Activated CD8-positive, alpha-beta memory T cell treated with anti-CD3 and anti-CD28 coated beads for 36 hours (primary cell): ENCODE results near the gene COX7B. TPM values are rescaled to one million over a fixed set of nuclear protein-coding genes. Genes with fewer than 3 reads are reported as not detected.
"Not testable (repeated sequence)": the region's sequence is repeated elsewhere in the genome, so short reads cannot be mapped to it uniquely, and the experiment has no call there.

ENCODE experiments used
- CTCF ChIA-PET: fragments of 350-600 bp; sonication (Branson Sonifier 250); formaldehyde crosslinking; loops from one replicate; lab custom pipeline; 2021; ENCODE audit warnings: antibody characterized with exemption; lab: Charles Lee
- POLR2A ChIA-PET: fragments of 350-600 bp; sonication (Branson Sonifier 250); formaldehyde crosslinking; loops from one replicate; lab custom pipeline; 2021; ENCODE audit warnings: antibody characterized with exemption; lab: Charles Lee
- total RNA-seq, 2 experiments: library from RNA; stranded (reverse); gene quantifications; one replicate each; pipeline ENCODE4 v1.2.3, GENCODE V29; 2021

COX7B gene
- total RNA-seq, 2 experiments from 2014 or later: 334 to 341 TPM

- CTCF ChIA-PET: no interaction called here
- POLR2A ChIA-PET: no interaction called here
Observed at GRCh38 chrX:77936299-77936698, 37.0 kb downstream of the COX7B start.

DNA sequence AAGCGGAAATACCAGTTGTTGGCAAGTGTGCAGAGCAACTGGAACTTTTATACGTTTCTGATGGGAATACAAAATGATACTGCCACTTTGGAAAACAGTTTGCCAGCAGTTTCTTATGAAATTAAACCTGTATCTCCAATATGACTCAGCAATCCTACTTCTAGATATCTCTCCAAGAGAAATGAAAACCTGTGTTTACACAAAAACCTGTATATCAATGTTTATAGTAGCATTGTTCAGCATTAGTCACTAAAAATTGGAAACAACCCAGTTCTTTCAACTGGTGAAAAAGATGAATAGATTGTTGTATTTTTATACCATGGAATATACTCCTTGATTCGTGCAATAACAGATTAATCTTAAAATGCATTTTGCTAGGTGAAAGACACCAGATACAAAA, 38.0 kb downstream of the COX7B start:
- ChIA-PET POLR2A (no interaction called here), CTCF (no interaction called here)

DNA sequence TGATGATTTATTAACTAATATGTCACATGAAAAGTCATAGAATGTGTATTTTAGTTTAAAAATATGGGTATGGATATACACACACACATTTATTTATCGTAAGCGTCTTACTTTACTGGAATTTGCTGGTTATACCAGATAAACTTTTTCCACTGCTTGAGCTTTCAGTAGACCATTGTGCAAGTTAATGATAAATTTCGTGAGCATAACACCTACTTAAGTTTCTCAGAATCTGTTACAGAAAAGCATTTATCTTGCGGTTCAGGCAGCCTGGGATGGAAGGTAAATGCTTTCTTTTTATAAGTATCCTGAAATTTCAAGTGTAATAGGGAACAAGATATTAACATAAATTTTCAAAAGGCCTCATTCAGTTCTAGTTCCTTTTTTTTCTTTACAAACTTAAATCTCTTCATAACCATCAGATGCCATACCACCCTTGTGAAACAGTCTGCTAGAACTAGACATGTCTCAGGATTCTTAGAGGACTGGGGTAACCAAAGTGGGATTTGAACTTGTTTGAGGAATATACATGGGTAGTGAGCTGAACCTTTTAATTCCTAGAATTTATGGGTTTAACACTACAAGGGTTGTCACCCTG, 38.9 kb downstream of the COX7B start:
- CTCF ChIA-PET: no interaction called here
- POLR2A ChIA-PET: no interaction called here

DNA sequence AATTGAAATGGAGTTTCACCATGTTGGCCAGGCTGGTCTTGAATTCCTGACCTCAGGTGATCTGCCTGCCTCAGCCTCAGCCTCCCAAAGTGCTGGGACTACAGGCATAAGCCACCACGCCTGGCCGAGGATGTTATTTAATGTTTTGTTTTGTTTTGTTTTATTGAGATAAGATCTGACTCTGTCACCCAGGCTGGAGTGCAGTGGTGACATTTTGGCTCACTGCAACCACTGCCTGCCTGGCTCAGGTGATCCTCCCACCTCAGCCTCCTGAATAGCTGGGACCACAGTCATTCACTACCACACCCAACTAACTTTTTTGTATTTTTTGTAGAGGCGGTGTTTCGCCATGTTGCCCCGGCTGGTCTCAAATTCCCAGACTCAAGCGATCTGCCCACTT, 45.8 kb downstream of the COX7B start:
- POLR2A ChIA-PET: not testable (repeated sequence)

GRCh38 chrX:77945910-77946545, 46.8 kb downstream of the COX7B start:
- POLR2A ChIA-PET: no interaction called here

More for the DNA sequence above, 45.8 kb downstream of the COX7B start:
- CTCF ChIA-PET: not testable (repeated sequence)

DNA sequence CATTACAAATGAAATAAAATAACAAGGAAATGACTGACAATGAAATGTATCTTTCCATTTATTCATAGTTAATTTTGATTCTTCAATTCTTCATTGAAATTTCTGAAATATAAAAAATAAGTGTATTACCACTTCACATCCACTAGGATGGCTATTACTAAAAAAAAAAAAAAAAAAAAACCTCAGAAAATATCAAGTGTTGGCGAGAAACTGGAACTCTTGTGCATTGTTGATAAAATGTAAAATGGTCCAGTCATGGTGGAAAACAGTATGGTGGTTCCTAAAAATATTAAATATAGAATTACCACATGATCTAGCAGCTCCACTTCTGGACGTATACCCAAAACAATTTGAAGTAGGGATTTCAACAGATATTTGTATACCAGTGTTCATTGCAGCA, 47.3 kb downstream of the COX7B start:
- CTCF ChIA-PET: interaction anchor here (0.7 kb wide), 1 partner anchor 37 kb away, joined by 3 read pairs; no protein-coding TSS in a partner anchor
- POLR2A ChIA-PET: no interaction called here

More at GRCh38 chrX:77945910-77946545, 46.8 kb downstream of the COX7B start:
- CTCF ChIA-PET: no interaction called here

- CTCF ChIA-PET: no interaction called here
- POLR2A ChIA-PET: no interaction called here
Observed at GRCh38 chrX:77949840-77950239, 50.6 kb downstream of the COX7B start.

- ChIA-PET POLR2A (no interaction called here), CTCF (no interaction called here)
Observed at GRCh38 chrX:77952173-77952572, 52.9 kb downstream of the COX7B start.

- POLR2A ChIA-PET: no interaction called here
- CTCF ChIA-PET: no interaction called here
Observed at GRCh38 chrX:77953302-77953701, 54.0 kb downstream of the COX7B start.

DNA sequence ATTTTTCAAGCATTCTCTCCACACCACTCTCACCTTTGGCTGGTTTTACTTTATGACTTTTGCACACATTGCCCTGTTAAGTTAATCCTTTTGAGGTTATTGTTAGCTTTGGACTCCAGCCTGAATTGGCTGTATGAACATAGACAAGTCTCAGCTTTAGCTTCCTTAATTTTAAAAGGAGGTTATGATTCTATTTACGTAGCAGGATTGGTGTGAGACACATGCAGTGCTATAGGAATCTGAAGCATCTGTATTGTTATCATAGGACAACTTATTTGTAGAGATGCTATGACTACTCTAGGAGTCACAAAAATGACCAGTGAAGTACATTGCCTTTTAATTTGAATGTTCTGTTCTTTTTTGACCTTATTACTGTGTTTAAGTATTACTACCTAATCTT, 54.4 kb downstream of the COX7B start:
- POLR2A ChIA-PET: no interaction called here
- CTCF ChIA-PET: no interaction called here

Other genes starting within 250 kb of the COX7B start
- 10 to 100 TPM; 52.3 to 60.8 TPM for gene ATRX, start 113.3 kb upstream of the COX7B start, total RNA-seq
- gene MAGT1, start 4.0 kb upstream of the COX7B start, total RNA-seq: 10 to 100 TPM; 42.3 to 44.5 TPM
- gene ATP7A, start 11.2 kb downstream of the COX7B start, total RNA-seq: 1 to 10 TPM; 5.7 to 5.9 TPM
- gene PGAM4, start 70.2 kb downstream of the COX7B start, total RNA-seq: 1 to 10 TPM in 1 of 2 experiments, under 1 TPM in 1; 0.40 to 1.5 TPM
- 1,000 to 10,000 TPM; 1,080 to 1,092 TPM for gene PGK1, start 204.8 kb downstream of the COX7B start, total RNA-seq
- gene TAF9B, start 240.2 kb downstream of the COX7B start, total RNA-seq: 10 to 100 TPM; 19.8 to 20.8 TPM